Keratinocyte (primary cell): Measurements from ENCODE around the gene RGS13. TPM values are rescaled to one million over a fixed set of nuclear protein-coding genes. Genes with fewer than 3 reads are reported as not detected.

ENCODE experiments used
- DNase-seq: peaks from one replicate; pipeline ENCODE4 v3.0.0-alpha.2; 2011; ENCODE audit warnings: low read depth, missing footprints, low spot score
- FAIRE-seq: peaks from 2 replicates; lab custom pipeline; 2011; peaks lifted over from hg19 to GRCh38; lab: Jason Lieb, UNC
- H2AFZ ChIP-seq: 2 replicates; pipeline ENCODE4 v1.6.0; 2012; ENCODE audit warnings: low read length, control low read depth, inconsistent platforms; ENCODE audit not compliant: control insufficient read depth
- H3K27ac ChIP-seq: 2 replicates; pipeline ENCODE4 v1.5.1; 2011; ENCODE audit warnings: low read length; ENCODE audit not compliant: control insufficient read depth, insufficient read depth
- H3K27me3 ChIP-seq: 3 replicates; pipeline ENCODE4 v1.6.0; 2011; ENCODE audit warnings: low read length; ENCODE audit not compliant: control insufficient read depth, insufficient read depth; ENCODE audit errors: extremely low read depth
- H3K36me3 ChIP-seq, 2 experiments: 2 replicates in 1 of 2; 3 replicates in 1 of 2; pipeline ENCODE4 v1.5.1; 2011; ENCODE audit warnings: low read length in 2 of 2, mild to moderate bottlenecking in 1 of 2; ENCODE audit not compliant: control insufficient read depth in 2 of 2, insufficient read depth in 2 of 2; ENCODE audit errors: extremely low read depth in 1 of 2
- H3K4me1 ChIP-seq: 3 replicates; pipeline ENCODE4 v1.5.1; 2011; ENCODE audit warnings: low read length; ENCODE audit not compliant: control insufficient read depth, insufficient read depth; ENCODE audit errors: extremely low read depth
- H3K4me2 ChIP-seq: 3 replicates; pipeline ENCODE4 v1.6.0; 2011; ENCODE audit warnings: low read depth, low read length; ENCODE audit not compliant: control insufficient read depth, insufficient read depth; ENCODE audit errors: extremely low read depth
- H3K4me3 ChIP-seq, 3 experiments: fragments of 200-600 bp in 1 of 3; sonication (generic) in 1 of 3; 2 replicates in 2 of 3; 3 replicates in 1 of 3; pipeline ENCODE4 v1.5.1; 2011 to 2016; ENCODE audit warnings: low read length in 3 of 3, mild to moderate bottlenecking in 3 of 3, control low read depth in 2 of 3, inconsistent platforms in 1 of 3, low read depth in 1 of 3, mixed read lengths in 1 of 3, mixed run types in 1 of 3, moderate library complexity in 1 of 3; ENCODE audit not compliant: control insufficient read depth in 2 of 3, insufficient read depth in 2 of 3; ENCODE audit errors: extremely low read depth in 1 of 3
- H3K79me2 ChIP-seq: 2 replicates; pipeline ENCODE4 v1.6.0; 2012; ENCODE audit warnings: low read length; ENCODE audit not compliant: control insufficient read depth, insufficient read depth
- H3K9ac ChIP-seq: 3 replicates; pipeline ENCODE4 v1.6.0; 2011; ENCODE audit warnings: low read length; ENCODE audit not compliant: control insufficient read depth, insufficient read depth; ENCODE audit errors: extremely low read depth
- H3K9me1 ChIP-seq: 3 replicates; pipeline ENCODE4 v1.6.0; 2011; ENCODE audit warnings: low read length; ENCODE audit not compliant: control insufficient read depth, insufficient read depth; ENCODE audit errors: extremely low read depth
- H3K9me3 ChIP-seq: 2 replicates; pipeline ENCODE4 v1.5.1; 2012; ENCODE audit warnings: low read depth, low read length; ENCODE audit not compliant: control insufficient read depth
- H4K20me1 ChIP-seq: 3 replicates; pipeline ENCODE4 v1.6.0; 2011; ENCODE audit warnings: low read length; ENCODE audit not compliant: control insufficient read depth, insufficient read depth; ENCODE audit errors: extremely low read depth
- EZH2 ChIP-seq: IDR thresholded peaks from one replicate; pipeline ENCODE4 v1.6.1; 2012; ENCODE audit warnings: inconsistent platforms, mild to moderate bottlenecking, low read length, moderate library complexity
- dilution Hi-C: fragments of 300-500 bp; cut with MboI; formaldehyde crosslinking; loops from one replicate; pipeline ENCODE4 v1.7.0; 2020; ENCODE audit warnings: low sequenced_read_pairs; ENCODE audit not compliant: extremely low pct_ligation_motif_present
- polyA plus RNA-seq, 5 experiments: library from polyadenylated mRNA; depleted of rRNA in 3 of 5; stranded (reverse) in 3 of 5; stranded (forward) in 1 of 5; unstranded in 1 of 5; fragments of >200 nt; gene quantifications; 1 replicate in 1 of 5; 2 replicates in 3 of 5; 3 replicates in 1 of 5; pipeline versions ENCODE4 v1.2.1 to v1.2.3, GENCODE V29; 2011 to 2012; ENCODE audit warnings: missing spikeins in 2 of 5, low read depth in 1 of 5, low replicate concordance in 1 of 5
- TF ChIP-seq, protein P1 (sequence below), 3 experiments: IDR thresholded peaks in 1 of 3; conservative IDR thresholded peaks in 1 of 3; optimal IDR thresholded peaks in 1 of 3; 2 replicates in 2 of 3; 3 replicates in 1 of 3; pipeline versions ENCODE3 to v1.5.1; 2011; ENCODE audit warnings: low read length in 3 of 3, mild to moderate bottlenecking in 3 of 3, moderate library complexity in 2 of 3, control low read depth in 1 of 3, inconsistent platforms in 1 of 3; ENCODE audit not compliant: insufficient read depth in 2 of 3; ENCODE audit errors: extremely low read depth in 1 of 3

Gene RGS13
- polyA plus RNA-seq, 1 donor (not counting 4 experiments of a cell fraction or from before 2014, with no cell fraction given), result not detected

DNA sequence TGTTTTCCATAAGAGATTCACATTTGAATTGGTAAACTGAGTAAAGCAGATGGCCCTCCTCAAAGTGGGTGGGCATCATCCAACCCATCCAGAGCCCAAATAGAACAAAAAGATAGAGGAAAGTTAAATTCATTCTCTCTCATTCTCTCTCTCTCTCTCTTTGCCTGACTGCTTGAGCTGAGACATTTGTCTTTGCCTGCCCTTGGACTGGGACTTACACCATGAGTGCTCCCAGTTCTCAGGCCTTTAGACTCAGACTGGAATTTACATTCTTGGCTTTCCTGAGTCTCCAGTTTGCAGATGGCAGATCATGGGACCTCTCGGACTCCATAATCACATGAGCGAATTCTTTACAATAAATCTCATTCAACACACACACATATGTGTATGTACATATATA, 69.6 kb downstream of the RGS13 start:
- Histone ChIP-seq H3K4me3 (no peak overlapping the region), H3K79me2 (no peaks in the 10 kb centered on the region), H3K36me3 (no peaks in the 10 kb centered on the region), H3K9ac (no peak overlapping the region), H3K4me1 (peaks cover 23% of the 10 kb centered on the region), H3K27me3 (no peaks in the 10 kb centered on the region), H3K27ac (no peak overlapping the region), H3K9me3 (no peaks in the 10 kb centered on the region), H4K20me1 (no peaks in the 10 kb centered on the region), H2AFZ (no peak overlapping the region), H3K4me2 (no peak overlapping the region), H3K9me1 (no peaks in the 10 kb centered on the region)
- TF ChIP-seq EZH2, result no peak
- DNase-seq (no peak), FAIRE-seq (no peak)
- dilution Hi-C loops, result no loop called here

DNA sequence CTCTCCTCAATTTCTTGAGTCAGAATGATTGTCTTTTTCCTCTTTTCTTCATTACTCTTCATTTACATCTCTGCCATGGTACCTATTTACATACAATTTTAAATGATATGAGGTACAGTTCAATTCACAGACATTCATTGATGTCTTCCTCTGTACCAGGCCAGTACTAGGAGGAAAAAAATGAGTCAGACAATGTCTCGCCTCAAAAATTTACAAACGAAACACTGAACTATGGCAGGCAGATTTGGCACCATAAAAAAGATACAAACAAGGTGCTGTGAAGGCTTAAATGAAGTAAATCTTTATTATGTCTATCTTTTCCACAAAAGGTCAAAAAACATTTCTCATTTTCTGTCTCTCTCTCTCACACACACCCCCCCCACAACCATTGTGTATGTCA, 71.0 kb downstream of the RGS13 start:
- dilution Hi-C loops, result no loop called here

More for the DNA sequence above, 71.0 kb downstream of the RGS13 start:
- no peak overlapping the region for H3K27ac ChIP-seq
- H3K9ac ChIP-seq, result no peak overlapping the region
- H3K79me2 ChIP-seq, result no peaks in the 10 kb centered on the region
- H3K36me3 ChIP-seq, result no peaks in the 10 kb centered on the region
- peaks cover 10% of the 10 kb centered on the region for H3K4me1 ChIP-seq
- no peak for FAIRE-seq
- no peaks in the 10 kb centered on the region for H4K20me1 ChIP-seq
- H2AFZ ChIP-seq, result no peak overlapping the region
- H3K4me2 ChIP-seq, result no peak overlapping the region
- H3K9me3 ChIP-seq, result no peaks in the 10 kb centered on the region
- no peaks in the 10 kb centered on the region for H3K9me1 ChIP-seq
- TF ChIP-seq EZH2, result no peak
- TF ChIP-seq, protein P1, sequence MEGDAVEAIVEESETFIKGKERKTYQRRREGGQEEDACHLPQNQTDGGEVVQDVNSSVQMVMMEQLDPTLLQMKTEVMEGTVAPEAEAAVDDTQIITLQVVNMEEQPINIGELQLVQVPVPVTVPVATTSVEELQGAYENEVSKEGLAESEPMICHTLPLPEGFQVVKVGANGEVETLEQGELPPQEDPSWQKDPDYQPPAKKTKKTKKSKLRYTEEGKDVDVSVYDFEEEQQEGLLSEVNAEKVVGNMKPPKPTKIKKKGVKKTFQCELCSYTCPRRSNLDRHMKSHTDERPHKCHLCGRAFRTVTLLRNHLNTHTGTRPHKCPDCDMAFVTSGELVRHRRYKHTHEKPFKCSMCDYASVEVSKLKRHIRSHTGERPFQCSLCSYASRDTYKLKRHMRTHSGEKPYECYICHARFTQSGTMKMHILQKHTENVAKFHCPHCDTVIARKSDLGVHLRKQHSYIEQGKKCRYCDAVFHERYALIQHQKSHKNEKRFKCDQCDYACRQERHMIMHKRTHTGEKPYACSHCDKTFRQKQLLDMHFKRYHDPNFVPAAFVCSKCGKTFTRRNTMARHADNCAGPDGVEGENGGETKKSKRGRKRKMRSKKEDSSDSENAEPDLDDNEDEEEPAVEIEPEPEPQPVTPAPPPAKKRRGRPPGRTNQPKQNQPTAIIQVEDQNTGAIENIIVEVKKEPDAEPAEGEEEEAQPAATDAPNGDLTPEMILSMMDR (optimal IDR thresholded peaks at IDR 0.05 in 1 of 3, IDR thresholded peaks at IDR 0.05 in 1 of 3, conservative IDR thresholded peaks at IDR 0.05 in 1 of 3; ENCODE audit: extremely low read depth in 1 of 3, insufficient read depth in 2 of 3, low read length in 3 of 3), result no peak
- H3K27me3 ChIP-seq, result no peaks in the 10 kb centered on the region
- no peak overlapping the region for H3K4me3 ChIP-seq
- DNase-seq, result no peak
